HG03139 (cell line): ENCODE measurements around the gene ATXN1.
"Not testable (repeated sequence)": the region's sequence is repeated elsewhere in the genome, so short reads cannot be mapped to it uniquely, and the experiment has no call there.

ENCODE experiments used
- ATAC-seq: cut with Tn5 transposase; IDR thresholded peaks from one replicate; pipeline ENCODE4 v1.9.1; 2021; ENCODE audit not compliant: unreplicated experiment

Gene ATXN1

GRCh38 chr6:16470502-16471221, 290.6 kb downstream of the ATXN1 start:
- no peak for ATAC-seq

GRCh38 chr6:16468991-16469615, 292.2 kb downstream of the ATXN1 start:
- no peak for ATAC-seq

GRCh38 chr6:16466800-16467553, 294.3 kb downstream of the ATXN1 start:
- no peak for ATAC-seq

GRCh38 chr6:16464045-16464444, 297.2 kb downstream of the ATXN1 start:
- no peak for ATAC-seq

DNA sequence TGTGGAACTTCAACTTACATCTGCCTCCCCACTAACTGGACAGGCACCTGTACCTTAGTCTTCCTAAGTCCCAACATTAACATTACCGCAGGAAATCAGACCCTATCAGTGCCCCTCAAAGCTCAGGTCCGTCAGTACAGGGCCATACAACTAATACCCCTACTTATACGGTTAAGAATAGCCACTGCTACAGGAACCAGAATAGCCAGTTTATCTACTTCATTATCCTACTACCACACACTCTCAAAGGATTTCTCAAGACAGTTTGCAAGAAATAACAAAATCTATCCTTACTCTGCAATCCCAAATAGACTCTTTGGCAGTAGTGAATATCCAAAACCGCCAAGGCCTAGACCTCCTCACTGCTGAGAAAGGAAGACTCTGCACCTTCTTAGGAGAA, 298.0 kb downstream of the ATXN1 start:
- ATAC-seq, result not testable (repeated sequence)

- ATAC-seq, result no peak
These were observed 299.8 kb downstream of the ATXN1 start for GRCh38 chr6:16461491-16461890.

- not testable (repeated sequence) for ATAC-seq
These were observed 301.8 kb downstream of the ATXN1 start for GRCh38 chr6:16459472-16459871.

- ATAC-seq, result no peak
These were observed 308.9 kb downstream of the ATXN1 start for GRCh38 chr6:16452348-16452747.

- no peak for ATAC-seq
These were observed 310.4 kb downstream of the ATXN1 start for GRCh38 chr6:16450821-16451220.

DNA sequence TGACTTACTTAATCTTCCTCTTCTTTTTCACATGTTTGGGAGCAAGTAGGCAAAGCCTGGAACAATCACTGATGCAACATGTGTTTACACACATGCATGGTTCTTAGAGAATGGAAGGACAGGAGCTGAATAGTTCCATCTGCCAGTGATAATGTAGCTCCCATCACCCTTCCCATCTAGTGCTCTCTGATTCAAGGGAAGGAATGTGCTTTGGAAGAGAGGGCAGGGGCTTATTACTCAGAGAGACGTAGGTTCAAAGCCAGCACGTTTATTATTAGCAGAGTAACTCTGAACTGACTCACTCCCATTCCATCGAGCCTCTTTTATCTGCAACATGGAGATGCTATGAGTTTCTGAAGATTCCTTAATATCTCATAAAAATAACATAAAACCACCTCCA, 311.0 kb downstream of the ATXN1 start:
- no peak for ATAC-seq

DNA sequence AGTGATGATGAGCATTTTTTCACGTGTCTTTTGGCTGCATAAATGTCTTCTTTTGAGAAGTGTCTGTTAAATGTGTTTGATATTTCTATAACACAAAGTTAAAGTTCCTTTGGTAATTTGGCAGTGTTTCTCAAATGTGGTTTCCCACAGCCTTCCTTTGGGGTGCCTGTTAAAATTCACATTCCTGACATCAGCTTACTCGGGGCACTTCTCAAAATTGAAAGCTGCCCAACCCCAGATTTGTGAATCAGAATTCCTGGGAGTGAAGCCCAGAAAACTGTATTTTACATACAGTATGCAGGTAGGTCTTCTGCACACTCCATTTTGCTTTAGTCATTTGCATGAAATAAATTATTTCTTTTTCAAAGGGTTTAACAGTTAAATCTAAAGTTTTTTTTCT, 315.0 kb downstream of the ATXN1 start:
- no peak for ATAC-seq

GRCh38 chr6:16442031-16442430, 319.2 kb downstream of the ATXN1 start:
- ATAC-seq, result no peak

DNA sequence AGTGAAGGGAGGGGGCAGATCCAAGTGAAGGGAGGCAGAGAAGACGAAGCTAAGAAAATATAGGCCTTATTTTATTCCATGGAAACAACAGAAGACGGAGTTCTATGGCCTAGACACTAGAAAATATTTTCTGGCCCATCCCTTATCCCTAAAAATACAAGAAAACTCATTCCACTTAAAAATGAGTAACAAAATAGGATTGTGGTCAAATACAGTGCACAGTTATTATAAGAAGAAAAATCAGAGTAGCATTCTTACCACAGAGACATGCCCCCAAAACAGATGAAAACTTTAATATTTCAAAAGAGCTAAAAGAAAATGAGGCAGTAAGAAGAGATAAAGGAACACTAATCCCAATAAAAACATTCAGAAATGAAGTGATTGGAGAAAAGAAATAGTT, 320.0 kb downstream of the ATXN1 start:
- ATAC-seq, result no peak

DNA sequence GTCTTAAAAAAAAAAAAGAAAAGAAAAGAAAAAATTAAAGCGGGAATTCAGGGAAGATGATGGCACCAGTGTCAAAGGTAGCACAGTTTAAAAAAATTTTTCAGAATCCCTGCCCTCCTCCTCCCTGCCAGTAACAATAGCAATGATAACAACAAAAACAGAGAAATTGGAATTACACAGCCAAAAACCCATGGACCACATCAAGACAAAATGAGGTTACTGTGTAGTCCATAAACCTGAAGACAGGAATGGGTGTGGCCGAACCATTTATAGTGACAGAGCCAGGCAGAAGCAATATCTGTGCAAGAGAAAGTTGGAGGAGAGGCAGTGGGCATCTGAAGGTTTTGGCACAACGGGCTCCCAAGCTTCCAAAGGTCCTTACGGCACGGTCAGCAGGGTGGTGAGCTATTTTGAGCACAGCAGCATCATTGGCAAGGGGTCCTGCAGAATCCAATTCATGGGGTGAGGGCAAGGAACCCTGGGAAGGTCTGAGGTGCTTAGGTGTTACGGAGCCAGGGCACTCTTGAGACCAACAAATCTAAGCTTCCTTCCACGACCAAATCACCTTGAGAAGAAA, 320.5 kb downstream of the ATXN1 start:
- no peak for ATAC-seq

DNA sequence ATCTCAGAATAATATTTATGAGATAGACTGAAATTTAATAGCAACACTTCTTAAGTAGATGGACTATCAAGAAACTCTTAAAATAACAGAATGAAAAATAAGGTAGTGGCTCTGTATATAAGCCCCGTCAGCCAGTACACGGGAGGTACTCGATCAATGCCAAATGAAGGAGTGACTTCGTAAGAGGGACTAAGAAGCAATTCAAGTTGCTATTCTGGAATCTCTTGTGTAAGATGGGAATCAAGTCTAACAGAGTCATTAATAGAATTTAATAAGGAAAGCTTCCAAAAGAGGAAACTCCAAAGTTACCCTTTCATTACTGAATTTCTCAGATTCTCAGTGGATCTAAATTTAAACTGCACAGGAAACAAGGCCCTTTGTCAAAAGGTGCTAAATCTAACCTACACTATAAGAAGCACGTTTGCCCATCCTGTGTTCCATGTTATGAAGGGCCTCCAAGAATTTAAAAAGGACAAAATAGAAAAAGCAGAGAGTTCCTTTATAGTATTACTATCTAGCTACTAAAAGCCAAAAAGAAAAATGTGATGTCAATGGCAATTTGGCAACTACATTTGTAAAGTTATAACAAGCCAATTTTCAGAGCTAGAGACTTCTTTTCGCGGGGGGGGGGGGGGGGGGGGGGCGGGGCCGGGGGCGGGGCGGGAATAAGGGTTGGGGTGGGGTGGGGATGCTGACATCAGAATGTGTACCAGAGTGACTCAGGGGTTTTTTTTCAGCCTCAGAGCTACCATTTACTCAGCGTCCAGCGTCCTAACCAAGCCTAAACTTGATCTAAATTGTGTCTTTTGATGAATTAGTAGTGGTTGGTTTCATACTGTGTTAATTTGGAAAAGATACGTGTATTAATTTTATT, 322.3 kb downstream of the ATXN1 start:
- no peak for ATAC-seq

DNA sequence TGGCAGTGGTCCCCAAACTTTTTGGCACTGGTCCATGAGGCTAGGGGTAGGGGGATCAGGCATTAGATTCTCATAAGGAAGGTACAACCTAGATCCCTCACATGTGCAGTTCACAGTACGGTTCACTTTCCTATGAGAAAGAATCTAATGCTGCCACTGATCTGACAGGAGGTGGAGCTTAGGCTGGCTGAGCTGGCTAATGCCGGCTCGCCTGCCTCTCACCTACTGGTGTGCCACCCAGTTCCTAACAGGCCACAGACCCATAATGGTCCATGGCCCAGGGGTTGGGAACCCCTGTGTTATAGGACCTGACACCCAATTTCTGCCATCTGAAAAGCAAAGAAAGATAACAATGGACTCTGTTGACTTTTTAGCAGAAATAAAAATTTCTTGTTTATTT, 323.3 kb downstream of the ATXN1 start:
- ATAC-seq, result no peak

DNA sequence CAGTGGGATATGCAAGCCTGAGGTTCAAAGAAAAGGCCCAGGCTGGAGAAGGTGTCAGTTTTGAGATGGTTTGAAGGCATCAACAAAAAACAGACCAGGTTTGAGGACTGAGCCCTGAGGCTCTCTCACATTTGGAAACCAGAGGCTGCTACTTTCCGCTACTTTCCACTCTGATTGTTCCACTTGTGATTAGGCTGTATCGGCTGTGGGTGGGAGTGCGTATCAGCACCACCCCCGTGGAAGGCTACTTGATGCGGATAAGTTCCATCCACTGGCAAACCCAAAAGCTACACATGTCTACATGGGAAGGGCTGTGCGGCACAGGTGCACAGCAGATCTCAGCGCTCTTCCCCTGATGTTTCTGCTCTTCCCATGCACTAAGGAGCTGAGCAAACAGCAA, 324.2 kb downstream of the ATXN1 start:
- no peak for ATAC-seq

GRCh38 chr6:16436550-16436949, 324.7 kb downstream of the ATXN1 start:
- ATAC-seq, result no peak

- ATAC-seq, result no peak
These were observed 326.4 kb downstream of the ATXN1 start for GRCh38 chr6:16434885-16435284.

DNA sequence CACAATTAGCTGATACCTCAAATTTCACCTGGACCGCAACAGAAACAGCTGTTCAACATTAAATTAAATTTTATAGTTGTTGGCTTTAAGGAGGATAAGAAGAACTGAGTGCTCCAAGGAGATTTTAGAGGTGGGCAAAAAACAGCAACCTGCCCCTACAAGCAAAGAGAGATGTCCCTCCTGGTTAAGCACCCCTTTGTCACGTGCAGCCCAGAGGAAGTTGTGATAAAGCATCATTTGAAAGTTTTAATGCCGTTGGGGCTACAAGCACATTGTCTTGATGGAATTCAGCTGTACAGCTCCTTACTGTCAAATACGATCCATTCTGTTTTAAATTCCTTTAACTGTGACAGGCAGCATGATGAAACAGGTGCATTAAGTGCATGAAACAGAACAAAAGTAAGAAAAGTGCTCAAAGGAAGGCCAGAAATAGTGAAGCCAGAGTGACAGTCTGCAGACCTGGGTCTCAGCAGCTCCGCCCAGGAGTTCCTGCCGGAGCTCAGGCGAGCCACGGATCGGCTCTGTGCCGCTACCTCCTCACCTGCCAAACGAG, 327.8 kb downstream of the ATXN1 start:
- ATAC-seq, result no peak
